ENCODE data around the gene SAMM50. TPM values are rescaled to one million over a fixed set of nuclear protein-coding genes. Genes with fewer than 3 reads are reported as not detected.

SAMM50 gene
- total and polyA plus RNA-seq, 4 experiments from 2014 or later = 33.3 to 72.1 (median 52.6) TPM

- CTCF ChIA-PET (ENCODE audit: partially characterized antibody) = no interaction called here
- Histone ChIP-seq H3K36me3 (ENCODE audit: insufficient read depth, low read length) (peaks cover 75% of the 10 kb centered on the region), H3K9me3 (ENCODE audit: control insufficient read depth in 1 of 2, low read length in 2 of 2) (no peaks in the 10 kb centered on the region), H3K4me3 (ENCODE audit: low read length in 2 of 2) (no peak overlapping the region), H3K27ac (ENCODE audit: low read depth, low read length) (no peak overlapping the region), H3K27me3 (ENCODE audit: insufficient read depth, low read length) (no peaks in the 10 kb centered on the region), H3K4me1 (ENCODE audit: insufficient read depth, low read length) (no peaks in the 10 kb centered on the region)
- no peak overlapping the region for H3K4me3 Mint-ChIP-seq
- intact Hi-C loops (cut with micrococcal nuclease) = no loop called here
- H3K27me3 Mint-ChIP-seq = no peaks in the 10 kb centered on the region
- H3K4me1 Mint-ChIP-seq = peaks cover 0 to 10% (median 6%) of the 10 kb centered on the region in 4 donors
- POLR2A ChIA-PET (ENCODE audit: partially characterized antibody) = no interaction called here
- DNase-seq = no peak
- H3K36me3 Mint-ChIP-seq = peaks cover 66 to 84% of the 10 kb centered on the region in 2 donors
- H3K27ac Mint-ChIP-seq = peak overlapping the region in 1 of 7 donors; percentile 39
- H3K9me3 Mint-ChIP-seq = no peaks in the 10 kb centered on the region
These were observed 14.9 kb downstream of the SAMM50 start for GRCh38 chr22:43969989-43970755.

- DNase-seq = no peak
- Histone ChIP-seq H3K4me1 (ENCODE audit: insufficient read depth, low read length) (no peaks in the 10 kb centered on the region), H3K9me3 (ENCODE audit: control insufficient read depth in 1 of 2, low read length in 2 of 2) (no peaks in the 10 kb centered on the region), H3K27me3 (ENCODE audit: insufficient read depth, low read length) (no peaks in the 10 kb centered on the region), H3K27ac (ENCODE audit: low read depth, low read length) (no peak overlapping the region), H3K36me3 (ENCODE audit: insufficient read depth, low read length) (peaks cover 76% of the 10 kb centered on the region), H3K4me3 (ENCODE audit: low read length in 2 of 2) (no peak overlapping the region)
- H3K4me1 Mint-ChIP-seq = peaks cover 0 to 10% (median 6%) of the 10 kb centered on the region in 4 donors
- intact Hi-C loops (cut with micrococcal nuclease) = no loop called here
- H3K4me3 Mint-ChIP-seq = no peak overlapping the region
- ChIA-PET CTCF (ENCODE audit: partially characterized antibody) (interaction anchor here (2.5 kb wide), 1 partner anchor 22 kb away, joined by 11 read pairs; no protein-coding TSS in a partner anchor), POLR2A (ENCODE audit: partially characterized antibody) (no interaction called here)
- H3K9me3 Mint-ChIP-seq = no peaks in the 10 kb centered on the region
- no peaks in the 10 kb centered on the region for H3K27me3 Mint-ChIP-seq
- H3K36me3 Mint-ChIP-seq = peaks cover 68 to 85% of the 10 kb centered on the region in 2 donors
- no peak overlapping the region for H3K27ac Mint-ChIP-seq
These were observed 15.9 kb downstream of the SAMM50 start for GRCh38 chr22:43971112-43971511.

DNA sequence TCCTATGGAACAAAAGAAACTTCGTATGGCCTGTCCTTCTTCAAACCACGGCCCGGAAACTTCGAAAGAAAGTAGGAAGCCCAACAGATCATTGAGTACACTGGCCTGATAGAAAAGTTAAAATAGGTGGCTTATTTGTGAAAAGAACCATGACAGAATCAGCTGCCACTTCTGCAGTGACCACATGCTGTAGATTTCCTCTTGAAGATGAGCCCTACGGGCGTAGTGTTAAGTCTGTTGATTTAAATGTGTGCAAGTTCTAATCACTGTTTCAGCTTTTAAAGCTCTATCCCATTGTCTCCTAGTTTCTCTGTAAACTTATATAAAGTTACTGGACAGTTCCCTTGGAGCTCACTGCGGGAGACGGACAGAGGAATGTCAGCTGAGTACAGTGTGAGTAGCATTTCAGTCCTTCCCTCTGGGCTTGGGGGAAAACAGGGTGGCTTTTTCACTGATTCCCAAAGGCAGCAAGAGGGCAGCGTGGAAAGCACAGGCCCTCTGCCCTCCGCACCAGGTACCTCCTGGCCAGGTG is 17.8 kb downstream of the SAMM50 start:
- CTCF ChIA-PET (ENCODE audit: partially characterized antibody) = interaction anchor here (2.5 kb wide), 1 partner anchor 20 kb away, joined by 11 read pairs; no protein-coding TSS in a partner anchor
- Histone ChIP-seq H3K36me3 (ENCODE audit: insufficient read depth, low read length) (peaks cover 81% of the 10 kb centered on the region), H3K4me1 (ENCODE audit: insufficient read depth, low read length) (no peaks in the 10 kb centered on the region), H3K27me3 (ENCODE audit: insufficient read depth, low read length) (no peaks in the 10 kb centered on the region), H3K9me3 (ENCODE audit: control insufficient read depth in 1 of 2, low read length in 2 of 2) (no peaks in the 10 kb centered on the region), H3K4me3 (ENCODE audit: low read length in 2 of 2) (no peak overlapping the region), H3K27ac (ENCODE audit: low read depth, low read length) (no peak overlapping the region)
- peaks cover 0 to 3% (median 1%) of the 10 kb centered on the region in 4 donors for H3K4me1 Mint-ChIP-seq
- H3K27me3 Mint-ChIP-seq = no peaks in the 10 kb centered on the region
- no peak overlapping the region for H3K27ac Mint-ChIP-seq
- no peaks in the 10 kb centered on the region for H3K9me3 Mint-ChIP-seq
- H3K4me3 Mint-ChIP-seq = no peak overlapping the region
- POLR2A ChIA-PET (ENCODE audit: partially characterized antibody) = no interaction called here
- intact Hi-C loops (cut with micrococcal nuclease) = no loop called here
- no peak for DNase-seq
- H3K36me3 Mint-ChIP-seq = peaks cover 61 to 88% of the 10 kb centered on the region in 2 donors

- no peak overlapping the region for H3K27ac ChIP-seq (ENCODE audit: low read depth, low read length)
- Mint-ChIP-seq H3K9me3 (no peaks in the 10 kb centered on the region), H3K27ac (no peak overlapping the region), H3K36me3 (peaks cover 58 to 87% of the 10 kb centered on the region in 2 donors), H3K4me3 (no peak overlapping the region), H3K27me3 (no peaks in the 10 kb centered on the region), H3K4me1 (peaks cover 0 to 3% (median 1%) of the 10 kb centered on the region in 4 donors)
- H3K36me3 ChIP-seq (ENCODE audit: insufficient read depth, low read length) = peaks cover 76% of the 10 kb centered on the region
- no peak overlapping the region for H3K4me3 ChIP-seq (ENCODE audit: low read length in 2 of 2)
- no peak for DNase-seq
- H3K4me1 ChIP-seq (ENCODE audit: insufficient read depth, low read length) = no peaks in the 10 kb centered on the region
- intact Hi-C loops (cut with micrococcal nuclease) = no loop called here
- H3K9me3 ChIP-seq (ENCODE audit: control insufficient read depth in 1 of 2, low read length in 2 of 2) = no peaks in the 10 kb centered on the region
- CTCF ChIA-PET (ENCODE audit: partially characterized antibody) = no interaction called here
- POLR2A ChIA-PET (ENCODE audit: partially characterized antibody) = no interaction called here
- no peaks in the 10 kb centered on the region for H3K27me3 ChIP-seq (ENCODE audit: insufficient read depth, low read length)
These were observed 18.8 kb downstream of the SAMM50 start for GRCh38 chr22:43974028-43974545.

- ChIA-PET CTCF (ENCODE audit: partially characterized antibody) (no interaction called here), POLR2A (ENCODE audit: partially characterized antibody) (no interaction called here)
- Mint-ChIP-seq H3K27ac (no peak overlapping the region), H3K4me3 (no peak overlapping the region), H3K9me3 (no peaks in the 10 kb centered on the region), H3K27me3 (no peaks in the 10 kb centered on the region), H3K36me3 (peaks cover 59 to 87% of the 10 kb centered on the region in 2 donors), H3K4me1 (no peaks in the 10 kb centered on the region)
- H3K27me3 ChIP-seq (ENCODE audit: insufficient read depth, low read length) = no peaks in the 10 kb centered on the region
- H3K27ac ChIP-seq (ENCODE audit: low read depth, low read length) = no peak overlapping the region
- no peak for DNase-seq
- H3K4me1 ChIP-seq (ENCODE audit: insufficient read depth, low read length) = no peaks in the 10 kb centered on the region
- H3K36me3 ChIP-seq (ENCODE audit: insufficient read depth, low read length) = peaks cover 75% of the 10 kb centered on the region
- H3K4me3 ChIP-seq (ENCODE audit: low read length in 2 of 2) = no peak overlapping the region
- no peaks in the 10 kb centered on the region for H3K9me3 ChIP-seq (ENCODE audit: control insufficient read depth in 1 of 2, low read length in 2 of 2)
- intact Hi-C loops (cut with micrococcal nuclease) = no loop called here
These were observed 19.8 kb downstream of the SAMM50 start for GRCh38 chr22:43975041-43975440.

DNA sequence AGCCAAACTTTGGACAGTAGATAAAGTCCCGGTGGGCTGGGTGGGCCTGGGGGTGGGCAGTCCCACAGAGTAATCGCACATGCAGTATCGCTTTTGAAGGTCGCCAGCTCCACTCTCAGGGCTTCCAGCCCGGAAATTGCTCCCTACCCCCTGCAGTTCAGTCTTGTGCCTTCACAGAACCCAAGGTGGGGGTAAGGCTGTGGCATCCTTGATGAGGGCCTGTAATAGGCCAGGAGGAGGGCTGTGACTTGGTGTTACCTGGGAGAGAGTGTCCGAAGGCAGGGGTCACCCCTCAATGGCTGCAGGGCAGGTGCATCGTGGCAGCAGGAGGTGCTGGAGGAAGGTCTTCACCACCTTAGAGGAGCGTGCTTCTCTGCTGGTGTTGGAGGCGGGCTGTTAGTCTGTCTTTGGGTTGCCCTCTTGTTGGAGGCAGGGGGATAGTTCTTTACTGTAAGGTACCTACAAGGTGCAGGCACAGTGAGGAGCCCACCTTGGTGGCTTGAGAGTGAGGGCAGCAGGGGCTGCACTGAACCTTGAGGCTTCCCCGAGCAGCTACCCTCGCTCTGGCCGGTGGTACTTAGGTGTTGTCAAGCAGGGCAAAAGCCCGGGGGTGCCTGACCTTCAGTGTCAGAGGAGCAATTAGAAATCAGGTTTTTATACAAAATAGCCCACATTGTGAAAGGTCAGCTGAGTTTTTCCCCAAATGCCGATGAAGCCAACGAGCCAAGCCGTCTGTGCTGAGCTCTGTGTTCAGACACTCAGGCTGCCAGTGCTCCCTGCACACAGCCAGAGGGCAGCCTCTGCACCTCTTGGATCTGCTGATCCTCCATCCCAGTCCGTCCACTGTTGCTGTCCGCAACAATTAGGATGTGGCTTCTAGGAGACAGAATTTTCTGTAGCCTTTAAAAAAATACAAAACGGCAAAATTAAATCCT is 21.9 kb downstream of the SAMM50 start:
- H3K9me3 Mint-ChIP-seq = no peaks in the 10 kb centered on the region
- H3K4me3 Mint-ChIP-seq = no peak overlapping the region
- no peaks in the 10 kb centered on the region for H3K27me3 Mint-ChIP-seq
- intact Hi-C loops (cut with micrococcal nuclease) = no loop called here
- no peak overlapping the region for H3K27ac Mint-ChIP-seq
- no peak for DNase-seq
- Histone ChIP-seq H3K4me3 (ENCODE audit: low read length in 2 of 2) (no peak overlapping the region), H3K9me3 (ENCODE audit: control insufficient read depth in 1 of 2, low read length in 2 of 2) (no peaks in the 10 kb centered on the region), H3K27ac (ENCODE audit: low read depth, low read length) (no peak overlapping the region), H3K4me1 (ENCODE audit: insufficient read depth, low read length) (no peaks in the 10 kb centered on the region), H3K36me3 (ENCODE audit: insufficient read depth, low read length) (peaks cover 69% of the 10 kb centered on the region), H3K27me3 (ENCODE audit: insufficient read depth, low read length) (no peaks in the 10 kb centered on the region)
- CTCF ChIA-PET (ENCODE audit: partially characterized antibody) = no interaction called here
- H3K4me1 Mint-ChIP-seq = no peaks in the 10 kb centered on the region
- peaks cover 67 to 83% of the 10 kb centered on the region in 2 donors for H3K36me3 Mint-ChIP-seq
- POLR2A ChIA-PET (ENCODE audit: partially characterized antibody) = no interaction called here

- no peaks in the 10 kb centered on the region for H3K9me3 Mint-ChIP-seq
- H3K36me3 Mint-ChIP-seq = peaks cover 57 to 73% of the 10 kb centered on the region in 2 donors
- DNase-seq = no peak
- no peak overlapping the region for H3K4me3 Mint-ChIP-seq
- H3K36me3 ChIP-seq (ENCODE audit: insufficient read depth, low read length) = peaks cover 59% of the 10 kb centered on the region
- H3K9me3 ChIP-seq (ENCODE audit: control insufficient read depth in 1 of 2, low read length in 2 of 2) = no peaks in the 10 kb centered on the region
- no peaks in the 10 kb centered on the region for H3K4me1 Mint-ChIP-seq
- CTCF ChIA-PET (ENCODE audit: partially characterized antibody) = no interaction called here
- intact Hi-C loops (cut with micrococcal nuclease) = no loop called here
- H3K27me3 ChIP-seq (ENCODE audit: insufficient read depth, low read length) = no peaks in the 10 kb centered on the region
- H3K27ac Mint-ChIP-seq = peak overlapping the region in 1 of 7 donors; percentile 12
- H3K4me3 ChIP-seq (ENCODE audit: low read length in 2 of 2) = no peak overlapping the region
- H3K27me3 Mint-ChIP-seq = no peaks in the 10 kb centered on the region
- no peak overlapping the region for H3K27ac ChIP-seq (ENCODE audit: low read depth, low read length)
- no peaks in the 10 kb centered on the region for H3K4me1 ChIP-seq (ENCODE audit: insufficient read depth, low read length)
- POLR2A ChIA-PET (ENCODE audit: partially characterized antibody) = no interaction called here
These were observed 23.3 kb downstream of the SAMM50 start for GRCh38 chr22:43978558-43978957.

All from CD4-positive, alpha-beta memory T cell (primary cell).